Neural crest cell (in vitro differentiated cells): ENCODE data around the gene RAB5IF. TPM values are rescaled to one million over a fixed set of nuclear protein-coding genes. Genes with fewer than 3 reads are reported as not detected.

ENCODE experiments used
- DNase-seq: peaks from one replicate; pipeline ENCODE4 v3.0.0; 2021; ENCODE audit warnings: low read depth, mixed read lengths, low spot score
- H3K27ac Mint-ChIP-seq: one replicate; pipeline ENCODE4 v1.8.0; 2021; ENCODE audit warnings: mild to moderate bottlenecking, mixed read lengths; ENCODE audit not compliant: unreplicated experiment
- H3K27me3 Mint-ChIP-seq: 2 replicates; pipeline ENCODE4 v1.8.0; 2021; ENCODE audit warnings: low read depth, mild to moderate bottlenecking, mixed read lengths
- H3K36me3 Mint-ChIP-seq: 2 replicates; pipeline ENCODE4 v1.8.0; 2021; ENCODE audit warnings: low read depth, mild to moderate bottlenecking, mixed read lengths
- H3K4me1 Mint-ChIP-seq: 2 replicates; pipeline ENCODE4 v1.8.0; 2021; ENCODE audit warnings: mixed read lengths
- H3K4me3 Mint-ChIP-seq: one replicate; pipeline ENCODE4 v1.8.0; 2021; ENCODE audit warnings: mild to moderate bottlenecking, mixed read lengths
- H3K9me3 Mint-ChIP-seq: 2 replicates; pipeline ENCODE4 v1.8.0; 2021; ENCODE audit warnings: mixed read lengths
- CTCF ChIP-seq: fragments of 200-600 bp; sonication (generic); conservative IDR thresholded peaks from 2 replicates; pipeline ENCODE4 v1.5.0; 2021; ENCODE audit warnings: antibody characterized with exemption, mild to moderate bottlenecking
- total RNA-seq: library from RNA; stranded (reverse); gene quantifications from 2 replicates; pipeline ENCODE4 v1.2.1, GENCODE V29; 2021

Gene RAB5IF
- total RNA-seq, 1 donor from 2014 or later, result 76.2 TPM

GRCh38 chr20:36582821-36583220 lies 22.8 kb upstream of the RAB5IF start:
- peak overlapping the region; percentile 35 for H3K27ac Mint-ChIP-seq
- H3K4me3 Mint-ChIP-seq, result no peak overlapping the region
- H3K36me3 Mint-ChIP-seq, result peaks cover 8% of the 10 kb centered on the region

GRCh38 chr20:36584018-36584481 lies 21.5 kb upstream of the RAB5IF start:
- Mint-ChIP-seq H3K36me3 (peaks cover 8% of the 10 kb centered on the region), H3K4me1 (no peaks in the 10 kb centered on the region), H3K9me3 (no peaks in the 10 kb centered on the region), H3K27ac (no peak overlapping the region), H3K4me3 (no peak overlapping the region), H3K27me3 (no peaks in the 10 kb centered on the region)
- no peak for DNase-seq
- TF ChIP-seq CTCF, result no peak

More at GRCh38 chr20:36582821-36583220, 22.8 kb upstream of the RAB5IF start:
- no peaks in the 10 kb centered on the region for H3K27me3 Mint-ChIP-seq
- no peak for DNase-seq
- H3K9me3 Mint-ChIP-seq, result no peaks in the 10 kb centered on the region
- no peaks in the 10 kb centered on the region for H3K4me1 Mint-ChIP-seq
- no peak for TF ChIP-seq CTCF

- Mint-ChIP-seq H3K4me3 (no peak overlapping the region), H3K4me1 (no peaks in the 10 kb centered on the region), H3K27ac (no peak overlapping the region), H3K9me3 (no peaks in the 10 kb centered on the region), H3K27me3 (no peaks in the 10 kb centered on the region), H3K36me3 (peaks cover 7% of the 10 kb centered on the region)
- no peak for DNase-seq
- TF ChIP-seq CTCF, result no peak
Observed at GRCh38 chr20:36585410-36586125, 20.0 kb upstream of the RAB5IF start.

GRCh38 chr20:36587388-36588070 lies 18.1 kb upstream of the RAB5IF start:
- no peaks in the 10 kb centered on the region for H3K27me3 Mint-ChIP-seq
- H3K4me1 Mint-ChIP-seq, result peaks cover 6% of the 10 kb centered on the region
- TF ChIP-seq CTCF, result no peak
- H3K4me3 Mint-ChIP-seq, result no peak overlapping the region
- H3K27ac Mint-ChIP-seq, result no peak overlapping the region
- no peaks in the 10 kb centered on the region for H3K9me3 Mint-ChIP-seq
- no peak for DNase-seq
- H3K36me3 Mint-ChIP-seq, result peaks cover 15% of the 10 kb centered on the region

- Mint-ChIP-seq H3K27ac (no peak overlapping the region), H3K4me3 (no peak overlapping the region)
Observed at GRCh38 chr20:36591281-36591680, 14.3 kb upstream of the RAB5IF start.

More at GRCh38 chr20:36591281-36591680, 14.3 kb upstream of the RAB5IF start:
- TF ChIP-seq CTCF, result no peak
- H3K27me3 Mint-ChIP-seq, result no peaks in the 10 kb centered on the region
- peaks cover 15% of the 10 kb centered on the region for H3K36me3 Mint-ChIP-seq
- H3K9me3 Mint-ChIP-seq, result no peaks in the 10 kb centered on the region
- peaks cover 6% of the 10 kb centered on the region for H3K4me1 Mint-ChIP-seq
- no peak for DNase-seq
